22Rv1 (cell line): Measurements from ENCODE around the gene KRTAP4-6.
"Not testable (repeated sequence)": the region's sequence is repeated elsewhere in the genome, so short reads cannot be mapped to it uniquely, and the experiment has no call there.

Source experiments
- H3K27ac ChIP-seq: fragments of 450-650 bp; 2 replicates; pipeline ENCODE4 v1.5.1; 2017
- ZFX ChIP-seq: fragments of 450-650 bp; IDR thresholded peaks from 2 replicates; pipeline ENCODE4 v1.6.1; 2017; ENCODE audit warnings: antibody characterized with exemption, borderline replicate concordance
- TF ChIP-seq, protein P1 (sequence below): fragments of 450-650 bp; IDR thresholded peaks from 2 replicates; pipeline ENCODE4 v1.5.1; 2017; ENCODE audit warnings: mild to moderate bottlenecking

Gene KRTAP4-6

DNA sequence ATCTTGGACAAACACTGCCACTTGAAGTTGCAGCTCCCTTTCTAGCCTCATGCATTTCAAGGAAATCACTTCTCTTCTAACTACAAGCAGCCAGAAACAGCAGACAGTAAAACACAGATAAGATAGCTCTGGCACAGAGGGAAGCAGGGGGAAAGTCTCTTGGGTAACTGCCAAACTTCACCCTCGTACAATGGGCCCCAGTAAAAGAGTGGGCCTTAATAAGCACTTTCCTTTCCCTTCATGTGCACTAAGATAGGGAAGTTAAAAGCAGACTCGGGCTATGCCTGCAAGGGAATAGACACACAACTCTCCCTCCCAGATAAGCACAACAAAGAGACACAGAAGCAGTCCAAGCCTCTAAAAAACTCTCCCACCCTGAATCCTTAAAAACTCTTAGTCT is 13.5 kb upstream of the KRTAP4-6 start:
- TF ChIP-seq, protein P1, sequence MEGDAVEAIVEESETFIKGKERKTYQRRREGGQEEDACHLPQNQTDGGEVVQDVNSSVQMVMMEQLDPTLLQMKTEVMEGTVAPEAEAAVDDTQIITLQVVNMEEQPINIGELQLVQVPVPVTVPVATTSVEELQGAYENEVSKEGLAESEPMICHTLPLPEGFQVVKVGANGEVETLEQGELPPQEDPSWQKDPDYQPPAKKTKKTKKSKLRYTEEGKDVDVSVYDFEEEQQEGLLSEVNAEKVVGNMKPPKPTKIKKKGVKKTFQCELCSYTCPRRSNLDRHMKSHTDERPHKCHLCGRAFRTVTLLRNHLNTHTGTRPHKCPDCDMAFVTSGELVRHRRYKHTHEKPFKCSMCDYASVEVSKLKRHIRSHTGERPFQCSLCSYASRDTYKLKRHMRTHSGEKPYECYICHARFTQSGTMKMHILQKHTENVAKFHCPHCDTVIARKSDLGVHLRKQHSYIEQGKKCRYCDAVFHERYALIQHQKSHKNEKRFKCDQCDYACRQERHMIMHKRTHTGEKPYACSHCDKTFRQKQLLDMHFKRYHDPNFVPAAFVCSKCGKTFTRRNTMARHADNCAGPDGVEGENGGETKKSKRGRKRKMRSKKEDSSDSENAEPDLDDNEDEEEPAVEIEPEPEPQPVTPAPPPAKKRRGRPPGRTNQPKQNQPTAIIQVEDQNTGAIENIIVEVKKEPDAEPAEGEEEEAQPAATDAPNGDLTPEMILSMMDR = no peak
- no peak for TF ChIP-seq ZFX
- H3K27ac ChIP-seq = no peak overlapping the region

DNA sequence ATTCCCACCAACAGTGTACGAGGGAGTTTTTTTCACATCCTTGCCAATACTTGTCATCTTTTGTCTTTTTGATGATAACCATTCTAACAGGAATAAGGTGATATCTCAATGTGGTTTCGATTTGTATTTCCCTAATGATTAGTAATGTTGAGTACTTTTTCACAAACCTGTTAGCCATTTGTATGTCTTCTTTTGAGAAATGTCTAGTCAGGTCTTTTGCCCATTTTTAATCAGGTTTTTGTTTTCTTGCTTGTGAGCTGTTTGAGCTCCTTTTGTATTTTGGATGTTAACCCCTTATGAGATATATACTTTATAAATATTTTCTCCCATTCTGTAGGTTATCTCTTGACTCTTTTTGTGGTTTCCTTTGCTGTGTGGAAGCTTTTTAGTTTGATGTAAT is 11.2 kb upstream of the KRTAP4-6 start:
- no peak overlapping the region for H3K27ac ChIP-seq
- TF ChIP-seq ZFX = no peak
- TF ChIP-seq, protein P1 = no peak

DNA sequence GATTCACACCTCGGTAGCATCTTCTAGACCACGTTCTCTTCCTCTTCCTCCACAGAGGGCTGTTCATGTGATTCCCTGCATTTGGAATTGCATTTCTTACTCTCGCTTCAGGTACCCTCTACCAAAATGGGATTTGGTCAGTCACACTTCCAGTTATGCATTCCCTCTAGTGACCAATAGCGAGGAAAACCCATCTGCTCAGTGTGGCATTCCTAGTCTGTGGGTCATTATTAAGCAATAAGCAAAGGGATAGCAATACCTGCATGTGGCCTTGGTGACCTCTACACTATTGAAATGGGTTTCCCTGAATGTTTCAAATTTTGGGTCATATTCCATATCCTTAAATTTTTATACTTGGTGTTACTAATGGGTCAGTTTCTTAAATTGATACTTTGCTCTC is 9.7 kb upstream of the KRTAP4-6 start:
- no peak overlapping the region for H3K27ac ChIP-seq
- TF ChIP-seq, protein P1 = no peak
- TF ChIP-seq ZFX = no peak

DNA sequence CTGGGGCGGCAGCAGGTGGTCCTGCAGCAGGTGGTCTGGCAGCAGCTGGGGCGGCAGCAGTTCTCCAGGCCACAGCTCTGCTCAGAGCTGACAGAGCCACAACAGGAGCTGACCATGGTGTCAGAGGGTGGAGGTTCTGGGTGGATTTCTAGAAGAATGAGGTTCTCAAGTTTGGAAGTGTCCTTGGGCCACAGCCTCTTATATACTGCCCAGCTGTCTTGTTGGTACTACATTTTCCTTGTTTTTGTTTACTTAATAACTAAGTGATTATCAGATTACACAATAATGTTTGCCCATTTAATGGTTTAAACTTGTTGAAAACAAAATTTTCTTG is 9.3 kb upstream of the KRTAP4-6 start, which contains the start of gene KRTAP4-5:
TSS of gene KRTAP4-5 (minus strand) at position 174 of the 334 bp plus-strand sequence. CDS start at position 116, 58 bp downstream.
- no peak within 1 kb of the TSS for H3K27ac ChIP-seq
- TF ChIP-seq ZFX = no peak
- TF ChIP-seq, protein P1 = no peak

DNA sequence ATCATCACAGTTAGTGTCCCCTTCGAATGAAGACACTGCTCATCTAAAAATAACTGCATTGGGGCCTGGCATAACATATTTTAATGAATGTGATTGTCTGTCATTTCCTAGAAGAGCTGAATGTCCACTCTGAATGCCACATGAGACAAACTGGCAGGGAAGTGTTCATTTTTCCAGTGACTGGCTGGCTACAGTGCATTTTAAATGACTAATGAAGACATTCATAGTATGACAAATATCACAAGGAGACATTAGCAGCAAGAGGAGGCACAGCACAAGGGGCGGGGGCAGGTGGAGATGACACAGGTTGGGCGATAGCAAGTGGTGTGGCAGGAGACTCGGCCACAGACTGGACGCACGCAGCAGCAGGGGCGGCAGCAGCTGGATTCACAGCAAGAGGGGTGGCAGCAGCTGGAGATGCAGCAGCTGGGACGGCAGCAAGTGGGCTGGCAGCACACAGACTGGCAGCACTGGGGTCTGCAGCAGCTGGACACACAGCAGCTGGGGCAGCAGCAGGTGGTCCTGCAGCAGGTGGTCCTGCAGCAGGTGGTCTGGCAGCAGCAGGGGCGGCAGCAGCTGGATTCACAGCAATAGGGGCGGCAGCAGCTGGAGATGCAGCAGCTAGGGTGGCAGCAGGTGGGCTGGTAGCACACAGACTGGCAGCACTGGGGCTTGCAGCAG is 8.8 kb upstream of the KRTAP4-6 start:
- not testable (repeated sequence) for H3K27ac ChIP-seq

DNA sequence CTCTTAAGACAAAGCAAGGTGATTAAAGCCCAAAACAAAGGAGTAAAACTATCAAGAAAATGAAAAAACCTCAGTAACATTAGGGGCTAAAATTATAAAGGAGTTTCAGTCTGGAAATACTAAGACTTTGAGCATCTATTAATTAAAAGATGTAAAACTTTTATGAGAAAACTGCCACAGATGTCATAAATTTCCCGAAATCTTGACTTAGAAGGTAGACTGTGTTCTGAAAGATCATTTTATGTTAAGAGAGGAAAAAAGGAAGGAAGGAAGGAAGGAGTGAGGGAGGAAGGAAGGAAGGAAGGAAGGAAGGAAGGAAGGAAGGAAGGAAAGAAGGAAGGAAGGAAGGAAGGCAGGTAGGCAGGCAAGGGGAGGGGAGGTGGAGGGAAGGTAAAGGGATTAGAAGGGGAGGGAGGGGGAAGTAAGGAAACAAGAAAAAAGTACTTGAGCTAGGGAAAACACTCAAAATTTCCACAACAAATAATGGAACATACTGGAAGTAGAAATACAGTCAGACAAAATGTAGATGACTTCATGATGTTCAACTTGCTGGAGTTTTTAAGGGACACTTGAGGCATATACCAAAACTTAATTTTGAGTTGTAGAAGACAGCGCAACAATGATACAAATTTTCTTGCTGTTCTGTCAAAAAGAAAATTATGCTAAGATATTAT is 7.3 kb upstream of the KRTAP4-6 start:
- TF ChIP-seq, protein P1 = no peak
- no peak for TF ChIP-seq ZFX
- no peak overlapping the region for H3K27ac ChIP-seq

DNA sequence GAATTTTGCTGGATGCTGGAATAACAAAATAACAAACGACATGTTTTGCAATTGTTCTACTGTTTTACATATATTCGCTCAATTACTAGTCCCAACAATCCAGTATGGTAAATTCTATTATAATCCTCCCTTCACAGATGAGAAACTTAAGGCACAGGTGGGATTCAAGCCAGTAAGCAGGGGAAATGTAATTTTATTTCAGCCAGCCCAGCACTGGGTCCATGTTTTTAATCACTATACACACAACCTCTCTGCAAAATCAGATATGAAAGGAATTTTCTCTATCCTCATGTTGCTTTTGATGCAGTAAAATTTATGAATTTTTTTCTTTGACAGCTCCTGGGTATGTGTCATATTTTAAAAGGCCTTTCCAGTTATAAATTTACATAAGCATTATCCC is 4.9 kb upstream of the KRTAP4-6 start:
- TF ChIP-seq, protein P1 = no peak
- no peak for TF ChIP-seq ZFX
- H3K27ac ChIP-seq = no peak overlapping the region
